Measurements from ENCODE around the gene ALDH1B1.

DNA sequence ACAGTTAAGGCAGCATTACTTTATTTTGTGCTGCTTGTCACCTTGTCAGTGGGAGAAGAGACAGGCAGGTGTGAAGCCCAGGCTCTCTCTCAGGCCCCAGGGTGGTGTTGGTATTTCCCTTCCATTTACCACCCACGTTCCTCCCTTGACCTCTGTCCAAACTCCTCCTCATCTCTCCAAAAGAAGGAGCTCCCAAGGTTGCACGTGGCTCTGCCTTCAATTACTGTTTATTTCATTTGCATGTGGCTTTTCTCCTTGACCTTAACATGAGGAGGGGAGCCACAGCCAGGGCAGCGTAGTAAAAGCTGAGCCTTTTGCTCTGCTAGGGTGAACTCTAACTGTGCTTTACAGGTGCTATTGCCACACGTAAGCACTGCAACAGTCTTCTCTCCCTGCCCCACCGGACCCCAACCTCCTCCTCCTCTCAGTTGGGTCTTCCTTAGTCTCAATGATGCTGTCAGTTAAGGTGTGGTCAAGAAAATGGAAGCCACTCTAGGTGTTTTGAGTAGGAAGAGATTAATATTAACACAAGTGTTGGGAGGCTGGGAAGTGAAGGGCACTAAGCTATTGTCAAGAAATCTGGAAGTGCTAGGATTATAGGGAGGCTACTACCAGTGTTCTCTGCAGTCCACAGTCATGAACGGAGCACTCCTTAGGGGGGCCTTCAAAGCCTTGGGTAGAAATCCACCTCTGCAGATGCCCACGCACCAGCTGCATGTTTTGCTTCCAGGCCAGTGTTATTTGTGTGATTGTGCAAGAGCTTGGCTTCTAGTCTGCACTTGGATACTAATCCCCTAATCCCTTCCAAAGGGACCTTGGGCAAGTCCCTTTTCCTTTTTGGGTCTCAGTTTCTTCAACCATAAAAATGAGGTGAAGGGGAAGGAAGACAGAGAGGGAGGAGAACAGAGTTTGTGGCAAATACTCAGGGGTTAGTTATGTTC lies 3.9 kb upstream of the ALDH1B1 start:
- TF ChIP-seq MYC (IDR thresholded peaks at IDR 0.05; ENCODE audit: low read depth, low read length), result no peak
- TF ChIP-seq, protein P1, sequence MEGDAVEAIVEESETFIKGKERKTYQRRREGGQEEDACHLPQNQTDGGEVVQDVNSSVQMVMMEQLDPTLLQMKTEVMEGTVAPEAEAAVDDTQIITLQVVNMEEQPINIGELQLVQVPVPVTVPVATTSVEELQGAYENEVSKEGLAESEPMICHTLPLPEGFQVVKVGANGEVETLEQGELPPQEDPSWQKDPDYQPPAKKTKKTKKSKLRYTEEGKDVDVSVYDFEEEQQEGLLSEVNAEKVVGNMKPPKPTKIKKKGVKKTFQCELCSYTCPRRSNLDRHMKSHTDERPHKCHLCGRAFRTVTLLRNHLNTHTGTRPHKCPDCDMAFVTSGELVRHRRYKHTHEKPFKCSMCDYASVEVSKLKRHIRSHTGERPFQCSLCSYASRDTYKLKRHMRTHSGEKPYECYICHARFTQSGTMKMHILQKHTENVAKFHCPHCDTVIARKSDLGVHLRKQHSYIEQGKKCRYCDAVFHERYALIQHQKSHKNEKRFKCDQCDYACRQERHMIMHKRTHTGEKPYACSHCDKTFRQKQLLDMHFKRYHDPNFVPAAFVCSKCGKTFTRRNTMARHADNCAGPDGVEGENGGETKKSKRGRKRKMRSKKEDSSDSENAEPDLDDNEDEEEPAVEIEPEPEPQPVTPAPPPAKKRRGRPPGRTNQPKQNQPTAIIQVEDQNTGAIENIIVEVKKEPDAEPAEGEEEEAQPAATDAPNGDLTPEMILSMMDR (IDR thresholded peaks at IDR 0.05; ENCODE audit: extremely low read depth in 1 of 2, insufficient read depth in 1 of 2, low read depth in 1 of 2, low read length in 2 of 2), result no peak

Data from endothelial cell of umbilical vein (primary cell).